Natural killer cell (primary cell): Measurements from ENCODE around the gene TBC1D10B. TPM values are rescaled to one million over a fixed set of nuclear protein-coding genes. Genes with fewer than 3 reads are reported as not detected.

Experiments used
- ATAC-seq, 3 donors: fragments of 150-1000 bp in 2 of 3; fragments of 200-7000 bp in 1 of 3; cut with Tn5 transposase; 1 replicate in 1 of 3; 2 replicates in 2 of 3; pipeline ENCODE4 v1.10.0; 2021; ENCODE audit warnings: mild to moderate bottlenecking in 2 of 3, moderate library complexity in 2 of 3
- DNase-seq, 2 donors: peaks; one replicate each; pipeline versions ENCODE4 v3.0.0 to v3.0.0-alpha.2; 2013 to 2021; ENCODE audit warnings: mixed read lengths in 1 of 2
- H3K27ac ChIP-seq: one replicate; pipeline ENCODE4 v1.5.1; 2013; ENCODE audit warnings: mild to moderate bottlenecking, low read length
- H3K27me3 ChIP-seq: one replicate; pipeline ENCODE4 v1.6.1; 2013; ENCODE audit warnings: low read length; ENCODE audit not compliant: control insufficient read depth, insufficient read depth
- H3K36me3 ChIP-seq: one replicate; pipeline ENCODE4 v1.6.1; 2013; ENCODE audit warnings: low read length; ENCODE audit not compliant: control insufficient read depth, insufficient read depth
- H3K4me1 ChIP-seq: one replicate; pipeline ENCODE4 v1.6.1; 2013; ENCODE audit warnings: low read length; ENCODE audit not compliant: control insufficient read depth, insufficient read depth
- H3K4me3 ChIP-seq: one replicate; pipeline ENCODE4 v1.5.1; 2013; ENCODE audit warnings: low read length
- H3K9me3 ChIP-seq: one replicate; pipeline ENCODE4 v1.6.1; 2013; ENCODE audit warnings: low read length; ENCODE audit not compliant: control insufficient read depth, insufficient read depth
- H3K27ac Mint-ChIP-seq, 2 donors: one replicate each; pipeline ENCODE4 v1.8.0; 2022; ENCODE audit warnings: mild to moderate bottlenecking in 2 of 2, mixed read lengths in 2 of 2, moderate library complexity in 1 of 2
- H3K27me3 Mint-ChIP-seq, 2 donors: one replicate each; pipeline ENCODE4 v1.8.0; 2022; ENCODE audit warnings: low read depth in 2 of 2, mixed read lengths in 2 of 2
- H3K36me3 Mint-ChIP-seq: one replicate; pipeline ENCODE4 v1.8.0; 2022; ENCODE audit warnings: mixed read lengths
- H3K4me1 Mint-ChIP-seq, 2 donors: one replicate each; pipeline ENCODE4 v1.8.0; 2022; ENCODE audit warnings: mixed read lengths in 2 of 2
- H3K4me3 Mint-ChIP-seq: one replicate; pipeline ENCODE4 v1.8.0; 2022; ENCODE audit warnings: mild to moderate bottlenecking, moderate library complexity, mixed read lengths
- H3K9me3 Mint-ChIP-seq, 2 donors: one replicate each; pipeline ENCODE4 v1.8.0; 2022; ENCODE audit warnings: mixed read lengths in 2 of 2
- WGBS: methylation state at CpG from one replicate; pipeline ENCODE4 v1.1.7; 2013; ENCODE audit warnings: missing lambda C conversion rate; ENCODE audit not compliant: insufficient coverage; 5-methylcytosine and 5-hydroxymethylcytosine counted together
- intact Hi-C: fragments of 100-400 bp; cut with micrococcal nuclease; formaldehyde crosslinking; loops from one replicate; pipeline ENCODE4 v1.14.2; 2022
- total RNA-seq, 4 donors: library from RNA; stranded (reverse); fragments of 120-200 nt in 1 of 4; gene quantifications; one replicate each; pipeline versions ENCODE4 v1.2.3 to v1.2.4, GENCODE V29; 2013 to 2022
- TF ChIP-seq, protein P1 (sequence below): fragments of 200-600 bp; IDR thresholded peaks from one replicate; pipeline ENCODE4 v1.8.0; 2022; ENCODE audit warnings: antibody characterized with exemption

The TBC1D10B gene
- total RNA-seq, 3 donors from 2014 or later (not counting 1 experiment from before 2014, with no cell fraction given): 43.0 to 55.3 (median 50.2) TPM

DNA sequence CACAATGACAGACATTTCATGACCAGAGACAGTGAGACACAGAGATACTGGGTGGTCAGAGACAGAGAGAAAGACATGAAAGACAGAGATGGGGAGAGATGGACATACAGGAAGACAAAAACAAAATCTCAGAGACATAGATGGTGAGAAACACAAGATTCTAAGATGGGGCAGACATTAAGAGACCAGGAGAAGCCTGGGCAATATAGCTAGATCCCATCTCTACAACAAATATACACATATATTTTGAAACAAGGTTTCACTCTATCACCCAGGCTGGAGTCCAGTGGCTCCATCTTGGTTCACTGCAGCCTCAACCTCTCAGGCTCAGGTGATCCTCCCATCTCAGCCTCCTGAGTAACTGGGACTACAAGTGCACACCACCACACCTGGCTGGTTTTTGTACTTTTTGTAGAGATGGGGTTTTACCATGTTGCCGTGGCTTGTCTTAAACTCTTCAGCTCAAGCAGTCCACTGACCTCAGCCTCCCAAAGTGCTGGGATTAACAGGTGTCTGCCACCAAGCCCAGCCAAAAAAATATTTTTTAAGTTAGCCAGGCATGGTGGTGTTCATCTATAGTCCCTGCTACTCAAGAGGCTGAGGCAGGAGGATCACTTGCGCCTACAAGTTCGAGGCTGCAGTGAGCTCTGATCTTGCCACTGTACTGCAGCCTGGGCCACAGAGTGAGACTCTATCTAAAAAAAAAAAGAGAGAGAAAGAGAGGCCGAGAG lies 9.9 kb upstream of the TBC1D10B start:
- H3K4me1 Mint-ChIP-seq: peaks cover 57 to 64% of the 10 kb centered on the region in 2 donors

DNA sequence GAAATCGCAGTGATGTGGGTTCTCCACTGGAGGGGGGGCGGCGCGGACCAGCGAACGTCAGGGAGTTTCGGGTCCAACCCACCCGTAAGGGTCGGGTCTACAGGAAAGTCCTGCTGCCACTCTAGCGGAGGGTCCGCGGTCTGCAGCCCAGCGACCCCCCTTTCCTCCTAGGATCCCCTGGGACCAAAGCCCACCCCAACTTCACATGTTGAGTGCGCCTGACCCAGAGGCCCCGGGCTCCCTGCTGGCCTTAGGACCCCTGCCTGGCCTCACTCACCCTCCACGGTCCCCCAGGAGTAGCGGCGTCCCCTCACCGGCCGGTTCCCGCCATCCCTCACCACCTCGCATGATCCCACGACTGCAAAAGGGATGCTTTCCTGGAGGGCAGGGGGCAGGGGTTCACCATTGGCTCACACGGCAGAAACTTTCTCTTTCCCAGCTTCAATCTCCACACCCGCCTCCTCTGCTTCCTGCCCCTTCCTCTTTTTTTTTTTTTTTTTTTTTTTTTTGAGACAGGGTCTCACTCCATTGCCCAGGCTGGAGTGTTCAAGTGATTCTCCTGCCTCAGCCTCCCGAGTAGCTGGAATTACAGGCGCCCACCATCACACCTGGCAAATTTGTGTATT lies 9.0 kb upstream of the TBC1D10B start:
- Mint-ChIP-seq H3K36me3 (no peaks in the 10 kb centered on the region), H3K4me1 (peaks cover 57 to 64% of the 10 kb centered on the region in 2 donors), H3K27me3 (no peaks in the 10 kb centered on the region), H3K4me3 (peak overlapping the region; percentile 97), H3K27ac (peak overlapping the region; percentile 99 to 100), H3K9me3 (no peaks in the 10 kb centered on the region)
- no peak for DNase-seq
- 39% methylated on average over 27 of the region's 27 CpGs for WGBS
- no peak for ATAC-seq
- Histone ChIP-seq H3K4me1 (peaks cover 78% of the 10 kb centered on the region), H3K4me3 (peak overlapping the region; percentile 63), H3K27me3 (no peaks in the 10 kb centered on the region), H3K36me3 (peaks cover 16% of the 10 kb centered on the region), H3K9me3 (no peaks in the 10 kb centered on the region), H3K27ac (peak overlapping the region; percentile 87)
- intact Hi-C loops: loop anchor here (2.0 kb wide), 1 partner anchor 44 kb away; no protein-coding TSS in a partner anchor
- TF ChIP-seq, protein P1, sequence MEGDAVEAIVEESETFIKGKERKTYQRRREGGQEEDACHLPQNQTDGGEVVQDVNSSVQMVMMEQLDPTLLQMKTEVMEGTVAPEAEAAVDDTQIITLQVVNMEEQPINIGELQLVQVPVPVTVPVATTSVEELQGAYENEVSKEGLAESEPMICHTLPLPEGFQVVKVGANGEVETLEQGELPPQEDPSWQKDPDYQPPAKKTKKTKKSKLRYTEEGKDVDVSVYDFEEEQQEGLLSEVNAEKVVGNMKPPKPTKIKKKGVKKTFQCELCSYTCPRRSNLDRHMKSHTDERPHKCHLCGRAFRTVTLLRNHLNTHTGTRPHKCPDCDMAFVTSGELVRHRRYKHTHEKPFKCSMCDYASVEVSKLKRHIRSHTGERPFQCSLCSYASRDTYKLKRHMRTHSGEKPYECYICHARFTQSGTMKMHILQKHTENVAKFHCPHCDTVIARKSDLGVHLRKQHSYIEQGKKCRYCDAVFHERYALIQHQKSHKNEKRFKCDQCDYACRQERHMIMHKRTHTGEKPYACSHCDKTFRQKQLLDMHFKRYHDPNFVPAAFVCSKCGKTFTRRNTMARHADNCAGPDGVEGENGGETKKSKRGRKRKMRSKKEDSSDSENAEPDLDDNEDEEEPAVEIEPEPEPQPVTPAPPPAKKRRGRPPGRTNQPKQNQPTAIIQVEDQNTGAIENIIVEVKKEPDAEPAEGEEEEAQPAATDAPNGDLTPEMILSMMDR: no peak

More for the DNA sequence above, 9.9 kb upstream of the TBC1D10B start:
- Mint-ChIP-seq H3K27me3 (no peaks in the 10 kb centered on the region), H3K9me3 (no peaks in the 10 kb centered on the region), H3K4me3 (peak overlapping the region; percentile 79), H3K36me3 (no peaks in the 10 kb centered on the region), H3K27ac (peak overlapping the region; percentile 99 to 100)
- Histone ChIP-seq H3K27ac (no peak overlapping the region), H3K4me3 (no peak overlapping the region), H3K9me3 (no peaks in the 10 kb centered on the region), H3K4me1 (peaks cover 79% of the 10 kb centered on the region), H3K36me3 (peaks cover 16% of the 10 kb centered on the region), H3K27me3 (no peaks in the 10 kb centered on the region)
- TF ChIP-seq, protein P1: no peak
- ATAC-seq (no peak), DNase-seq (no peak)
- 91% methylated on average over 4 of the region's 4 CpGs for WGBS
- intact Hi-C loops: no loop called here

DNA sequence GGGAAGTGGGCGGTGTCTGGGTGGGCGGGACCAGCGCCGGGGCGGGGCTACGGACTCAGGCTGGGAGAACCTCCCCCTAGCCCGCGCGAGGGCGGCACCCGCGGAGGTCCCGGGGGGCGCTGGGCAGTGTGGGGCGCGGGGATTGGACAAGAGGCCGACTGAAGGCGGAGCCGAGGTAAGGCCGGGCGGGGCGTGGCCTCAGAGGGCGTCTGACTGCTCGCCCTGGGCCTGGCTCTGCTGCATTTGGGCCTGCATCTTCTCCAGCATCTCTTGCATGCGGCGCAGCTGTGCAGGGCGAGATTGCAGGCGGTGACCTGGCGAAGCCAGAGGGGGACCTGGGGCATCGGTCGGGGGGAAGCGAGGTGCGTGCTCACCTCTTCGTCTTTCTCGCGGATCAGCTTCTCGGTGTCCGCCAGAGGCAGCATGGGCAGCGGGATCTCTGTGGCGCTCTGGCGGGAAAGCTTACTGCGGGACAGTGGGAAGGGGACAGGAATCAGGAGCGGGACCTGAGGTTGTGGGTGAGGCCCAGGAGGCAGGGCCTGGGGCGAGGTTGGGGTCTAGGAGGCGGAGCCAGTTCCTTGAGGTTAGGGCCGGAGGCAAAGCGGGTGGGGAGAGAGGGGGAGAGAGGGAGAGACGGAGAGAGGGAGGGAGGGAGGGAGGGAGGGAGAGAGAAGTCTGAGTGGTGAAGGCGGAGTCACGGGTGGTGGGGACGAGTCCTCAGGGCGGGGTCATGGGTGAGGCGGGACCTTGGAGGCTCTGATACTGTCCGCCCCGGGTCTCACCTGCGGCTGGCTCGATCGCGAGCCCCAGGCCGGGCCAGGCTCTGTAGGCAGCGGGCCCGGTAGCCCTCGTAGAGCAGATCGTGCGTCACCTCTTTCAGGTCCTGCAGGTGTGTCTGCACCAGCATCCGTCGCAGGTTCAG lies 8.2 kb upstream of the TBC1D10B start:
- Histone ChIP-seq H3K9me3 (no peaks in the 10 kb centered on the region), H3K27ac (peak overlapping the region; percentile 99), H3K27me3 (no peaks in the 10 kb centered on the region), H3K4me3 (peak overlapping the region; percentile 64), H3K4me1 (peaks cover 70% of the 10 kb centered on the region), H3K36me3 (peaks cover 16% of the 10 kb centered on the region)
- Mint-ChIP-seq H3K27ac (peak overlapping the region; percentile 99 to 100), H3K4me1 (peaks cover 52 to 60% of the 10 kb centered on the region in 2 donors), H3K27me3 (no peaks in the 10 kb centered on the region), H3K9me3 (no peaks in the 10 kb centered on the region), H3K4me3 (peak overlapping the region; percentile 97), H3K36me3 (no peaks in the 10 kb centered on the region)
- intact Hi-C loops: loop anchor here (1.0 to 2.0 kb wide), 2 partner anchors 8 to 44 kb away; partner anchors contain the start of gene TBC1D10B
- peak; percentile 85 to 97 (median 86) for ATAC-seq
- DNase-seq: peak; percentile 98 to 99
- 1% methylated on average over 67 of the region's 67 CpGs for WGBS
- TF ChIP-seq, protein P1: no peak
